ENCODE results near the gene P4HB. TPM values are rescaled to one million over a fixed set of nuclear protein-coding genes. Genes with fewer than 3 reads are reported as not detected.

The P4HB gene
- total and polyA plus RNA-seq, 12 donors = 244 to 801 (median 332) TPM

- Histone ChIP-seq H3K4me3 (no peak overlapping the region), H3K27me3 (no peaks in the 10 kb centered on the region), H3K36me3 (peaks cover 0 to 54% (median 10%) of the 10 kb centered on the region in 9 donors), H3K4me1 (peaks cover 0 to 9% (median 4%) of the 10 kb centered on the region in 9 donors), H3K27ac (no peak overlapping the region), H3K9me3 (no peaks in the 10 kb centered on the region)
- ATAC-seq (no peak), DNase-seq (no peak)
- WGBS, 2 donors = 91 to 93% methylated on average over 5 of the region's 5 CpGs
- intact Hi-C loops (cut with DNase I) = loop anchor here in 1 of 10 donors (5.0 kb wide), 1 partner anchor 45 kb away; no protein-coding TSS in a partner anchor
- TF ChIP-seq, protein P1, sequence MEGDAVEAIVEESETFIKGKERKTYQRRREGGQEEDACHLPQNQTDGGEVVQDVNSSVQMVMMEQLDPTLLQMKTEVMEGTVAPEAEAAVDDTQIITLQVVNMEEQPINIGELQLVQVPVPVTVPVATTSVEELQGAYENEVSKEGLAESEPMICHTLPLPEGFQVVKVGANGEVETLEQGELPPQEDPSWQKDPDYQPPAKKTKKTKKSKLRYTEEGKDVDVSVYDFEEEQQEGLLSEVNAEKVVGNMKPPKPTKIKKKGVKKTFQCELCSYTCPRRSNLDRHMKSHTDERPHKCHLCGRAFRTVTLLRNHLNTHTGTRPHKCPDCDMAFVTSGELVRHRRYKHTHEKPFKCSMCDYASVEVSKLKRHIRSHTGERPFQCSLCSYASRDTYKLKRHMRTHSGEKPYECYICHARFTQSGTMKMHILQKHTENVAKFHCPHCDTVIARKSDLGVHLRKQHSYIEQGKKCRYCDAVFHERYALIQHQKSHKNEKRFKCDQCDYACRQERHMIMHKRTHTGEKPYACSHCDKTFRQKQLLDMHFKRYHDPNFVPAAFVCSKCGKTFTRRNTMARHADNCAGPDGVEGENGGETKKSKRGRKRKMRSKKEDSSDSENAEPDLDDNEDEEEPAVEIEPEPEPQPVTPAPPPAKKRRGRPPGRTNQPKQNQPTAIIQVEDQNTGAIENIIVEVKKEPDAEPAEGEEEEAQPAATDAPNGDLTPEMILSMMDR (IDR thresholded peaks at IDR 0.05) = no peak
These were observed 17.2 kb upstream of the P4HB start for GRCh38 chr17:81877569-81877968.

DNA sequence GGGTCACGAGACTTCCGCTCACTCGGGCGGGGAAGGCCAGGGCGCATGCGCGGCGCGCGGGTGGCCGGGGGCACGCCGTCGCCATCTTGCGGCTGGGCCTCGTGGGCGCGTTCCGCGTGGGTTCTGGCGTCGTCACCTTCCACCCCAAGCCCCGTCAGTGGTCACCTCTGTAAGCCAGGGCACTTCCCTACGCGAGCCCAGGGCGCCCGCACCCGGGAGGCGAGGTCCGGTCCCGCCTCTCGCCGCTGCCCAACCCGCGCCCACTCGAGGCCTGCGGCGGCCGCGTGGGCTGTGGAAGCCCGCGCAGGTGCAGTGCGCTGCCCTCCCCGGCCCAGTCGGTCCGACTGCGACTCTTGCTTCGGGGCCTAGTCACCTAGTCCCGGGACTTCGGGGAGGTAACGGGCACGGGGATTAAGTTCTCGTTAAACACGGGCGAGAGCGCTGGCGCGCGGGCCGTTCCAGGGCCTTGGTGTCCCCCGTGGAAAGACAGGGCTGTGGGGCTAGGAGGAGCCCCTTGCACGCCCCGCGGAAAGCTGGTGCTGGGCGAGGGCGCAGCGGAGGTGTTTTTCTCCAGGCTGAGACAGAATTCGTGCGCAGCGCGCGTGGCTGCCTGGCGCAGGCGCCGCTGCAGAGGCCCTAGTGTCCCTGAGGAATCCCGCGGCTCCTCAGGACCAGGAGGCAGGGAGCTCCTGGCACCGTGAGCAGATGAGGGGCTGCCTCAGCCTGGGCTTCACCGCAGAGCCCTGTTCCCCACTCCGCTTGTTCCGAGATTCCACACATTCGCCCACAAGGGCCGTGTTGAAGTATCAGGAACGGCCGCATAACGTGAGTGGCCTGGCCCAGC lies 11.3 kb upstream of the P4HB start:
- intact Hi-C loops (cut with DNase I) = loop anchor here in 1 of 10 donors (5.0 kb wide), 1 partner anchor 39 kb away; the partner anchor contains the start of gene MCRIP1
- ATAC-seq = peak; percentile 30 to 55 (median 43)

GRCh38 chr17:81870981-81871386 lies 10.6 kb upstream of the P4HB start, which contains the start of gene ARHGDIA:
TSS of gene ARHGDIA (minus strand) at chr17:81871337. CDS start at chr17:81869930, 1,407 bp downstream.
- DNase-seq (no peak), ATAC-seq (peak; percentile 61 to 79 (median 74))
- H3K9me3 ChIP-seq = no peaks in the 10 kb centered on the region
- peaks cover 26 to 66% (median 55%) of the 10 kb centered on the region in 9 donors for H3K4me1 ChIP-seq
- no peaks in the 10 kb centered on the region for H3K27me3 ChIP-seq
- peaks cover 0 to 37% (median 20%) of the 10 kb centered on the region in 9 donors for H3K36me3 ChIP-seq
- intact Hi-C loops (cut with DNase I) = loop anchor here in 1 of 10 donors (5.0 kb wide), 1 partner anchor 39 kb away; the partner anchor contains the start of gene MCRIP1
- peak within 1 kb of the TSS; percentile 94 to 99 (median 98) for H3K27ac ChIP-seq
- H3K4me3 ChIP-seq = peak within 1 kb of the TSS; percentile 62 to 99 (median 90)
- 0 to 1% methylated on average over 46 to 54 of the region's 64 CpGs for WGBS, 2 donors
- TF ChIP-seq, protein P1 (IDR thresholded peaks at IDR 0.05) = no peak

More for the DNA sequence above, 11.3 kb upstream of the P4HB start:
- peak; percentile 94 to 97 for DNase-seq
- peaks cover 0 to 33% (median 19%) of the 10 kb centered on the region in 9 donors for H3K36me3 ChIP-seq
- WGBS, 2 donors = 0 to 1% methylated on average over 79 to 86 of the region's 86 CpGs
- peak overlapping the region; percentile 94 to 99 (median 98) for H3K27ac ChIP-seq
- H3K27me3 ChIP-seq = no peaks in the 10 kb centered on the region
- H3K4me3 ChIP-seq = peak overlapping the region; percentile 62 to 99 (median 90)
- H3K4me1 ChIP-seq = peaks cover 22 to 59% (median 49%) of the 10 kb centered on the region in 9 donors
- no peaks in the 10 kb centered on the region for H3K9me3 ChIP-seq
- TF ChIP-seq, protein P1 (IDR thresholded peaks at IDR 0.05) = peak in 8 of 9 donors; percentile 20 to 70 (median 46)

All from heart right ventricle (tissue), 16 donors.